Body of pancreas (tissue), 4 donors: ENCODE data around the gene GAB2.

Source experiments
- CTCF ChIP-seq, 7 experiments: fragments of 450-650 bp in 4 of 7; fragments of 200-600 bp in 3 of 7; sonication (generic) in 3 of 7; IDR thresholded peaks; one replicate each; pipeline ENCODE4 v1.5.1; 2016 to 2019; ENCODE audit warnings: antibody characterized with exemption in 7 of 7
- POLR2A ChIP-seq, 3 donors: fragments of 450-650 bp; IDR thresholded peaks; one replicate each; pipeline ENCODE4 v1.6.1; 2016; ENCODE audit warnings: antibody characterized with exemption in 3 of 3, mild to moderate bottlenecking in 2 of 3

- TF ChIP-seq POLR2A (IDR thresholded peaks at IDR 0.05) = no peak
- no peak for TF ChIP-seq CTCF (IDR thresholded peaks at IDR 0.05)
These were observed 12.0 kb upstream of the GAB2 start for GRCh38 chr11:78429660-78430059.
